GM19043 (cell line): ENCODE measurements around the gene TLR9.
A peak's percentile ranks its signal among the peaks of the same experiment; 100 is the strongest.

ENCODE experiments used
- ATAC-seq: cut with Tn5 transposase; IDR thresholded peaks from one replicate; pipeline ENCODE4 v1.9.1; 2021; ENCODE audit warnings: low read depth; ENCODE audit not compliant: unreplicated experiment

Gene TLR9

DNA sequence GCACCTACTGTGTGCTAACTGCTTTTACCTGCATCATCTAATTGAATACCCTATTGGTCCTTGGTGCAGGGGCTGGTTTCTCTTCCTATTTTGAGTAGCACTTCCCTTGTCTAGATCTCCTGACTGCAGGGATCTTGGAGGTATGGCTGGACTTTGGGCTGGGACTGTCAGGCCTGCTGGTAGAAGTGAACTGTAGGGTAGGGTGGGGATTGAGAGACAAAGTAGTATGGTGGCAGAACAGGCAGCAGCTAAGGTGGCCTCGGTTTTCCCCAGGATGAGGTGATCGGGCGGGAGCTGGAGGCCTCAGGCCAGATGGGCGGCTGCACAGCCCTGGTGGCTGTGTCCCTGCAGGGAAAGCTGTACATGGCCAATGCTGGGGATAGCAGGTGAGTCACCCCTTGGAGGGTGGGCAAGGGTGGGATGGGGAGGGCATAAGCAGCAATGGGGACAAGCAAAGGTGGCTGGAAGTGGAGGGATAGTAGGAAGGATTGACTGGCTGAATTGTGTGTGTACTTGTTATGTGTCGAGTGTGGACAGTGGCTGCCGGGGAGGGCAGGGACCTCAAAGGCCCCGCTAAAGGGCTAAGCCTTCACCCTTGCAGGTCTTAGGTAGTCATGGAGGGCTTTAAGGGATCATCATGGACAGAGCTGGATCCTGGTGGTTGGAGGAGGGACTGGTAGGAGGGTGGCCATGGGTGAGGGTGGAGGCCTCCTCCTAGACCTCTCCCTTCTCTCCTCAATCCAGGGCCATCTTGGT, 22.1 kb upstream of the TLR9 start:
- ATAC-seq, result no peak

DNA sequence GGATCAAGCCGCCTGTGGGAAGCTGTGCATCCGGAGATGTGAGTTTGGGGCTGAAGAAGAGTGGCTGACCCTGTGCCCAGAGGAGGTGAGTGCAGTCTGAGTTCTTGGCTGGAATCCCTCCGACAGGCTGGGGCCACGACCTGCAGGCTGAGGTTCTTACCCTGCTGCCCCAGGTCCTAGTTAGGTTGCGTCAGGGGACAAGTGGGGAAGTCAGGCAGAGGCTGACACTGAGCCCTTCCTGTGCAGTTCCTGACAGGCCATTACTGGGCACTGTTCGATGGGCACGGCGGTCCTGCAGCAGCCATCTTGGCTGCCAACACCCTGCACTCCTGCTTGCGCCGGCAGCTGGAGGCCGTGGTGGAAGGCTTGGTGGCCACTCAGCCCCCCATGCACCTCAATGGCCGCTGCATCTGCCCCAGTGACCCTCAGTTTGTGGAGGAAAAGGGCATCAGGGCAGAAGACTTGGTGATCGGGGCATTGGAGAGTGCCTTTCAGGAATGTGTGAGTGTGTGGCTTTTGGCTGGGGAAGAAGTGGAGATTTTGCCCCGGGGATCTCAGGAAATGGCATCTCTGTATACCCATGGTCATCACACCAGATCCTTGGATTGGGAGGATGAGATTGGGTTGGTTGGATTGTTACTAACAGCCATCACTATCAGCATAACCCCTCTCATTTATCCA, 21.4 kb upstream of the TLR9 start:
- no peak for ATAC-seq

- no peak for ATAC-seq
These were observed 20.8 kb upstream of the TLR9 start for GRCh38 chr3:52246264-52246620.

DNA sequence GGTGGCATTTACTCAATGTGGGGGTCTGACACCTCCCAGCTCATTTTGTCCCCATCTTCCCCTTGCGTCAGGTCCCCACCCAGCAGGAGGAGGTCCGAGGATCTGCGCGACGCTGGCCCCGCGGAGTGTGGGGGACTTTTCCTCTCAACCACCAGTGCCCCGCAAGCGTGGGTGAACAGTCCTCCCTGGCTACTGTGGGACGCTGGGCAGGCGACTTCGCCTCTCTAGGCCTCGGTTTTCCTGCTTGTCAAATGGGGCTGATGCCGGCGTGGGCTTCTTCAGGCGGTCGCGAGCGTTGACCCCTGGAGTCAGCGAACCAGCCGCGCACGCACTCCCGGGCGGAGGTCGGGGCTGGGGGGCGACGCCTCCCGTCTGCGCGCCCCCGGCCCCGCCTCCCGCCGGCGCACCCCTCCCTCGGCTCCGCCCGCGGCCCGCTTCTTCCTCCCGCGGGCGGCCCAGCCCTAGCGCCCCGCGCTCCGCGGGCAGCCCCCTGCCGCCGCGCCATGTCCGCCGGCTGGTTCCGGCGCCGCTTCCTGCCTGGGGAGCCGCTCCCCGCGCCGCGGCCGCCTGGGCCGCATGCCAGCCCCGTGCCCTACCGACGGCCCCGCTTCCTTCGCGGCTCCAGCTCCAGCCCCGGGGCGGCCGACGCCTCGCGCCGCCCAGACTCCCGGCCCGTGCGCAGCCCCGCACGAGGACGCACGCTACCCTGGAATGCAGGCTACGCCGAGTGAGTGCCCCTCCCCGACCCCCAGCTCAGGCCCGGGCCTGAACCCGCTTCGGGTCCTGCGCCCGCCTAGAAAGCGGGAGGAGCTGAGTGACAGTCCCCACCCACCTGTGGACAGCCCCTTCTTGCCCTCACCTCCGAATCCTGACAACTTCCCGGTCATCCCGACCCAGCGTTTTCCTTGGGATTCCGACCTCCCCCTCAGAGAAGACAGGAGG, 20.1 kb upstream of the TLR9 start, which contains the start of gene PPM1M:
Gene PPM1M, plus strand, starts transcription at position 438 of the 942 bp plus-strand sequence. Its CDS starts 66 bp downstream, at position 504.
- ATAC-seq, result no peak

DNA sequence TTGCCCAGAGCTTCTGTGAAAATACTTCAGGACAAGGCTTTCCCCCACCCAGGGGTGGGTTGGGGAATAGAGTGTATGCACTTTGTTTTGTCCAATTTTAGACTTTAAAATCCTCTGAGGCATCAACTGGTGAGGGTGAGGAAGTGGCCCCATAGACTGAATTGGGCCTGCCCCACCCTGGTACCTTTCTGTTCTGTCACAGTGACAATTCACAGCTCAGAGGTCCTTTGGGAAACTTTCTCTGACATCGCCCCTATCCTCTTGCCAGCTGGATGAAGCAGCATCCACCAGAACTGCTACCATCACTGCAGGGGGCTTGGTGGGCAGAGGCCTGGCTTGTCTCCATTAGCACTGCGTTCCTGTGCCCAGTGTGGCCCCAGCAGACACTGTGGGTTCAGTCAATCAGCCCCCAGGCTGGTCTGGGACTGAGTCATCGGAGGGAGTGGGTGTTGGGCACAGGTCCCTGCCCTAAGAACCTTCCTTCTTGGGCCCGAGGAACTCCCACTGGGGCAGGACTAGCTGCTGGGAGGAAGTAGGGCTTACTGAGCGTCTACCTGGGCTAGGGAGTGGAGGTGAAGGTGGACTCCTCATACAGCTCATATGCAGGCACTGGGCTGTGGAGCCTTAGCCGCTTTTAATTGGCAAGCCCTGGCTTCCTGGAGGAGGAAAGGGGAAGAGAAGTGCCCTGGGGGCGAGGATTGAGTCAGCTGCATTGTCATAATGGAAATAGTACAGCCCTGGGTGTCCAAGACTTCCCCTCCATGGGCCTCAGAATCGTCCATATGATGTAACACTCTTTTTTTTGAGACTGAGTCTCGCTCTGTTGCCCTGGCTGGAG, 18.6 kb upstream of the TLR9 start:
- no peak for ATAC-seq

DNA sequence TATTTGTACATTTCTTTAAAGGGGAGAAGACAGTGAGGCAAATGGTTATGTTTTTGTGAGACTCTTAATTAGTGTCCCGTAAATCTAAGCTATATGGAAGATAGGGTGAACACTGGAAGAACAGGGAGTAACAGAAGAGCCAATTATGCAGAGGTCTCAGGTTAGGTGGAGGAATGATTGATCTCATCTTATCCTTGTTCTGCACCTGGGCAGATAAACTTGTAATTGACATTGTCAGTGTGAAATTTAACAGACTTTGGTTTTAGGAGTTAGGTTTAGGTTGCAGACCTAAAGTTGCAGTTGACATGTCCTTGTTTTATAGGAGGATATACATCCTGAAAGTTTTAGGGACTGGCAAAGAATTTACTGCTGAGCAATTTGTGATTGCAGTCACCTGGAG, 16.6 kb upstream of the TLR9 start:
- no peak for ATAC-seq

GRCh38 chr3:52240886-52241370, 15.5 kb upstream of the TLR9 start:
- ATAC-seq, result no peak

- ATAC-seq, result no peak
These were observed 14.8 kb upstream of the TLR9 start for GRCh38 chr3:52240059-52240885.

DNA sequence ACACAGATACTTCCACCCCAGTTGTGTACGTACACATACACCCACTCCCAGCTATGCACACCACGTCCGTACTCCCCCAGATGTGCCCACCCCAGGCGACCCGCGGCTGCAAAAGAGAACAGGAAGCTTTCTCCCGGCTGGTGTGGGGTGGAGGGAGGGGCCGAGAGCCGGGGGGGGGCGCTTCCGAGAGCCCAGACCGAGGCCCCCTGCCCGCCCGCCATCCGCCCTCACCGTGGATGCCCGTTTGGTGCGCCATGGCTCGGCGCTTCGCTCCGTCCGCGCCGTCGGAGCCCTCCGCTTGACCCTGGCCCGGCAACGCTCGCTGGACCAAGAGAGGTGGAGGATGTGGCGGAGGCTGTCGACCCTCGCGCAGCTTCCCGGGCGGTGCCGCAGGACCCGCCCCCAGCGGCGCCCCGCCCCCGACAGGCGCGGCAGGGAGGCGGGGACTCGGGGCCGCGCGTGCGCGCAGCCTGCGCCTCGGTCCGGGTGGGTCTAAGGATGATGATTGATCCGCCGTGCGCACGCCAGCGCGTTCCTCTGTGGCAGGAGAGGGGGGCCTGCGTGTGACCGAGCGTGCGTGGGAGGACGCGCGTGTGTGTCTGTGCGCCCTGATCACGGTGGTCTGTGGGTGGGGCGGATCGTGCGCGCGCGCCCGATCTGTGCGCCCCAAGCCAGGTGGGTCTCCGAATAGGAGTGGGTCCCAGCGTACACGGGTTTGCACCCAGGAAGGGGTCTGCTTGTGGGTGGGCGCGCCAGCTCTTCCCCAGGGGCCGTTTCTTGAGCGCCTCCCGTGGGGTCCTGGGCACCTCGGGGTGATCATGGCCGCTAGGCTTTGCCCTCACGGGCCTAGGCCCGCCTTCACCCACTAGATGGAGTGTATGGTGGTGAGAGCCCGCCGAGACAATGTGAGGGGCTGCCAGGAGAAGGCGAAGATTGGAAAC, 13.6 kb upstream of the TLR9 start, which contains the start of gene TWF2:
Gene TWF2, minus strand, starts transcription at position 398 of the 941 bp plus-strand sequence. Its CDS starts 142 bp downstream, at position 256.
- peak; percentile 75 for ATAC-seq

DNA sequence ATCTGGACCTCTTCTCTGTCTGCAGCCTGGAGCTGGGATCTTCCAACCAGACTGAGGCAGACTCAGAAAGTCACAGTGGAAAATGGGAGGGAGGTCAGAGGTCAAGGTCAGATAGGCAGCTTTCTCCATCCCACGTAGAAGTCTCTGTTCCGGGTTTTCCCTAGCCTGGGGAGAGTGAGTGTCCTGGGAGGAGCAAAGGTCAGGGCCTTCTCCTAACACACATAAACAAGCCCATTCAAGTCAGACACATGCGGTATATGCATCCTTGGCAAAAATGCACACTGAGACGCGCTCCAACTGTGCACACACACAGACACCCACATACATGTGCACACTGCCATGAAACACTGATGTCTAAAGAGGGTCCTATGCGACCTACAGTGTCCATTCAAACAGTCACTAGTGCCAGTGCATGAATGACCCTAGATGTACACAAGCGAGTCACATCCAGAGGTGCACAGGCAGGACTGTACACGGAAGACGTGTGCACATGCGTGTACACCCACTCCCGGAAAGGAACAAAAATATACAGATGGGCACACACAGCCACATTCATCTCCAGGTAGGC, 12.8 kb upstream of the TLR9 start:
- ATAC-seq, result peak; percentile 8

GRCh38 chr3:52237657-52238172, 12.3 kb upstream of the TLR9 start:
- no peak for ATAC-seq

- no peak for ATAC-seq
These were observed 11.7 kb upstream of the TLR9 start for GRCh38 chr3:52237006-52237656.

GRCh38 chr3:52236424-52236886, 11.0 kb upstream of the TLR9 start:
- ATAC-seq, result no peak

DNA sequence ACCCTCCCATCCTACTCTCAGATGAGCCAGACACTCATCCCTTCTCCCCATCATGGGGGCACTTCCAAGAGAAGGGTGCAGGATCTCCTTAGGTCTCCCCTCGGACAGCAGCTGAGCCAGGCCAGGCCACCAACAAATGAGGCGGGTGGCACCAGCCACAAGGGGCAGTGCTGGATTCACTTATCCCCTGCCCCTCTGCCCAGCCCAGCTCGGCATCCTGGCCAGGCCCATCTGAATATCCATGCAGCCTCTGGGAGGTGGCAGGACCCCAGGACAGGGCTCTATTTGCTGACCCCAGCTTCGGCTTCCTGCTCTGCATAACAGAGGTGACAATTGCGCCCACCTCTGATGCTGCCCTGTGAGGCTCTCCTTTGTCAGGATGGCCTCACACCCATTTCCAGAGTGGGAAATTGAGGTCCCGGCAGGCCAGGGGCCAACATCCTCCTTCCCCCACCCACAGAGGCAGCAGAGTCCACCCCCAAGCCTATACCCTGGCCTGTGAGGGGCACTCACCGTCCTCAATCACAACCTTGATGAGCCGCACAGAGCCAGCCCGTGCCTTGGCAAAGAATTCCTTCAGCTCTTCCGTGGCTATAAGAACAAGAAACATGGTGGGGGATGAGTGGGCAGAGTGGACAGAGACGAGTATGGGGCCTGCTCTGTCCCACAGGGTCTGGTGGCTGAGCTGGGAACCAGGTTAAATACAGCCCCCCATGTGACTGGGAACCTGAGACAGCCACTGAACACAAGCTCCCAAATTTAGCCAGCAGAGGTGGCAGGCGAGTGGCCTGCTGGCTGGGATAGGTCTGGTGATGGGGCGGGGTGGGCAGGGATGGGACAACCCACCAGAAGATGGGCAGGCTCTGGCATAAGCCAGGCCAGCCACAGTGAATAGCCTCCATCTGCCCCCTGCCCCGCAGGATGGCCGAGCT, 9.3 kb upstream of the TLR9 start:
- ATAC-seq, result no peak

DNA sequence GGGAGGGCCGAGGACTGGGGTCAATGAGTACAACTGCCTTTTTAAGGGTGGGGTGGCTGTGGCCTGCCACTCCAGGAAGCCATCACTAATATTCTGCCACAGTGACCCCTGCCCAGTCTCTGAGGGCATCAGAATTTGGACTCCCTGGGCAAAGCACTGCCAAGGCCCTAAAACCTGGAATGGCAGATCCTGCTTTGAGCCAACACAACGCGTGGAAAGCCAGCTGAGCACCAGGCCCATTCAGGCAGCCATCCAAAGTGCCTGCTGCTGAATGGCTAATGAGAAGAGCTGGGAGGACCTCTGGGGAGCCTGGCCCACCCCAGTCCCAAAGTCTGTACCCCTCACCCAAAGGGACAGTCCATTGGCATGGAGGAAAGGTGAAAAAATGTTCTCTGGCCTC, 8.5 kb upstream of the TLR9 start:
- ATAC-seq, result no peak

- ATAC-seq, result no peak
These were observed 7.7 kb upstream of the TLR9 start for GRCh38 chr3:52233108-52233591.
